CD4-positive, alpha-beta T cell (primary cell): ENCODE data around the gene NUP210. TPM values are rescaled to one million over a fixed set of nuclear protein-coding genes. Genes with fewer than 3 reads are reported as not detected.

Source experiments
- ATAC-seq: fragments of 200-7000 bp; cut with Tn5 transposase; one replicate; pipeline ENCODE4 v1.10.0; 2022; ENCODE audit warnings: mild to moderate bottlenecking; ENCODE audit not compliant: poor library complexity
- CTCF ChIA-PET: fragments of 350-600 bp; sonication (Branson Sonifier 250); formaldehyde crosslinking; loops from one replicate; lab custom pipeline; 2021; ENCODE audit warnings: antibody characterized with exemption, inconsistent platforms; lab: Charles Lee
- POLR2A ChIA-PET: fragments of 350-600 bp; sonication (Branson Sonifier 250); formaldehyde crosslinking; loops from one replicate; lab custom pipeline; 2021; ENCODE audit warnings: antibody characterized with exemption, inconsistent platforms; lab: Charles Lee
- DNase-seq, 14 experiments: peaks; one replicate each; pipeline ENCODE4 v3.0.0-alpha.2; 2013 to 2020; ENCODE audit warnings: mixed read lengths in 2 of 14
- H3K27ac ChIP-seq, 2 donors: one replicate each; pipeline versions ENCODE4 v1.5.1 to v1.7.0; 2013; ENCODE audit warnings: low read length in 2 of 2, low read depth in 1 of 2, mild to moderate bottlenecking in 1 of 2
- H3K27me3 ChIP-seq, 2 experiments: 1 replicate in 1 of 2; 2 replicates in 1 of 2; pipeline versions ENCODE4 v1.6.1 to v1.7.0; 2013; ENCODE audit warnings: low read length in 2 of 2, control low read depth in 1 of 2, mild to moderate bottlenecking in 1 of 2, moderate library complexity in 1 of 2; ENCODE audit not compliant: insufficient read depth in 2 of 2, control insufficient read depth in 1 of 2
- H3K36me3 ChIP-seq: one replicate; pipeline ENCODE4 v1.6.1; 2013; ENCODE audit warnings: low read length, control low read depth; ENCODE audit not compliant: insufficient read depth
- H3K4me1 ChIP-seq: one replicate; pipeline ENCODE4 v1.6.1; 2013; ENCODE audit warnings: low read length, control low read depth; ENCODE audit not compliant: insufficient read depth
- H3K4me3 ChIP-seq: one replicate; pipeline ENCODE4 v1.5.1; 2013; ENCODE audit warnings: mild to moderate bottlenecking, low read length, moderate library complexity
- H3K9me3 ChIP-seq, 2 experiments: 1 replicate in 1 of 2; 2 replicates in 1 of 2; pipeline versions ENCODE4 v1.6.1 to v1.7.0; 2013; ENCODE audit warnings: low read length in 2 of 2, mild to moderate bottlenecking in 2 of 2, control low read depth in 1 of 2, moderate library complexity in 1 of 2; ENCODE audit not compliant: control insufficient read depth in 1 of 2, insufficient read depth in 1 of 2
- H3K27ac Mint-ChIP-seq: one replicate; pipeline ENCODE4 v1.8.0; 2020; ENCODE audit warnings: mixed read lengths
- H3K27me3 Mint-ChIP-seq: one replicate; pipeline ENCODE4 v1.8.0; 2021; ENCODE audit warnings: mixed read lengths
- H3K36me3 Mint-ChIP-seq: one replicate; pipeline ENCODE4 v1.8.0; 2021; ENCODE audit warnings: low read depth, mixed read lengths
- H3K4me1 Mint-ChIP-seq: one replicate; pipeline ENCODE4 v1.8.0; 2021; ENCODE audit warnings: low read depth, mixed read lengths
- H3K4me3 Mint-ChIP-seq: one replicate; pipeline ENCODE4 v1.8.0; 2020; ENCODE audit warnings: mild to moderate bottlenecking, mixed read lengths
- H3K9me3 Mint-ChIP-seq: one replicate; pipeline ENCODE4 v1.8.0; 2020; ENCODE audit warnings: mixed read lengths
- CTCF ChIP-seq: fragments of 200-600 bp; IDR thresholded peaks from one replicate; pipeline ENCODE4 v1.8.0; 2022; ENCODE audit warnings: antibody characterized with exemption, mild to moderate bottlenecking
- intact Hi-C, 2 experiments: fragments of 100-400 bp; cut with DNase I in 1 of 2; cut with micrococcal nuclease in 1 of 2; formaldehyde crosslinking; loops; one replicate each; pipeline versions ENCODE4 v1.15.1 to v1.9.0; 2023 to 2025; cut with DNase I, micrococcal nuclease
- total RNA-seq, 174 experiments: library from RNA in 2 of 174; stranded (reverse) in 2 of 174; gene quantifications; one replicate each; pipeline ENCODE4 v1.2.3 and lab custom pipeline; 2021 to 2026

NUP210 gene
- total RNA-seq, 2 experiments from 2014 or later = 82.0 to 83.5 TPM

DNA sequence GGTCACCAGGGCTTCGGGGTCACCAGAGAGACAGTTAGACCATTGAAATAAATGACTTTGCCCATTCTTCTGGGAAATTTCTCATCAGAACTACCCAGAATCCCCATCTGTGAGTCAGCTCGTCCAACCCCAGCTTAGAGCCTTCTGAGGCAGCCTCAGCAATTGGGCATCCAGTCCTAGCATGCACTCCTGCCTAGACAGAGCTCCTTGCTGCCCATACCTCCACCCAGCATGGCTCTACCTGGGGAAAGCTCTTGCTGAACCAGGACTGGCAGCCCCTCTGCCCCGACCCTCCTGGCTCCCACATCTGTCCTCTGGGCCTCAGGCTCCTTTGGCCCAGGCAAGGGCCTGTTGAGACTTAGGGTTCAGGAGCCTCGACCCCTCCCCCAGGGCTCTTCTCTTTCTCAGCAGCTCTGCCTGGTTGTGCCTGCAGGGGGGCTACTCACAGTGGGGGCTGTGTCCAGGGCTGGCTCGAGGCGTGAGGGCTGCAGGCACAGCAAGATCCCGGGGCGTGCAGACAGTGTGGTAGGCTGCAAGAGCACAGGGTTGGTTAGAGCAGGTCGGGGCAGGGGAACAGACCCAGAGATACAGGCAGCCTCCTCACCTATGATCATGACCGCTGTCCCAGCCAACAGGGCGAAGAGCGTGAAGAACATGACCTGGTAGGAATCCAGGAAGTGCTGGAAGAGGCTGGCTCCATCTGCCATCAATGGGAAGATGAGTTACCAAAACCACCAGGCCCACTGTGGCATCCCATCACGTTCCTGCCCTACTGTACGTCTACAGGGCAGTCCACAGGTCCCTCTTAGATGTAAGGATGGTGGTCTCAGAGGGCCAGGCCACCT is 101.3 kb downstream of the NUP210 start:
- intact Hi-C loops = no loop called here
- DNase-seq (no peak), ATAC-seq (no peak)
- H3K4me3 Mint-ChIP-seq = no peak overlapping the region
- ChIA-PET POLR2A (no interaction called here), CTCF (no interaction called here)
- no peak overlapping the region for H3K27ac Mint-ChIP-seq
- H3K9me3 ChIP-seq = no peaks in the 10 kb centered on the region
- H3K36me3 ChIP-seq = peaks cover 95% of the 10 kb centered on the region
- no peak overlapping the region for H3K4me3 ChIP-seq
- no peaks in the 10 kb centered on the region for H3K4me1 ChIP-seq
- no peaks in the 10 kb centered on the region for H3K9me3 Mint-ChIP-seq
- no peaks in the 10 kb centered on the region for H3K27me3 Mint-ChIP-seq
- H3K4me1 Mint-ChIP-seq = no peaks in the 10 kb centered on the region
- TF ChIP-seq CTCF = no peak
- H3K36me3 Mint-ChIP-seq = peaks cover 90% of the 10 kb centered on the region
- H3K27me3 ChIP-seq = no peaks in the 10 kb centered on the region
- H3K27ac ChIP-seq = no peak overlapping the region

- intact Hi-C loops = no loop called here
Observed at GRCh38 chr3:13317596-13318320, 102.4 kb downstream of the NUP210 start.

DNA sequence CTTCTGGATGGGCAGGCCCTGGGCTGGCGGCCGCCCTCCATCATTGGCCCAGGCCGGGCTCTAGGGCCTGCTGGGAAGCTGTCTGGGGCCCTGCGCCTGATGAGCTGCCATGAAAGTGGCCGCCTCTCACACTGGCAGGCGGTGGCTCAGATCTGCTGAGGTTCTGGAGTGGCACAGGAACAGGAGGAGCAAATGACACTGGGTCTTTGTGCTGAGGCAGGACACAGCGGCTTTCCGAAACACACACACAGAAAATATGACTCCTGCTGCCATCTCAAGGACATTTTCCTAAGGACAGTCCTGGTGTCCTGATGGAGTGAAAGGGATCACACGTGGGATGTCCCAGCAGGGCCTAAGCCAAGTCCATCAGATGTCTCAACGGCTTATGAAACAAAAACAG is 103.5 kb downstream of the NUP210 start:
- Histone ChIP-seq H3K4me3 (no peak overlapping the region), H3K4me1 (no peaks in the 10 kb centered on the region), H3K9me3 (no peaks in the 10 kb centered on the region), H3K27me3 (no peaks in the 10 kb centered on the region), H3K36me3 (peaks cover 76% of the 10 kb centered on the region), H3K27ac (no peak overlapping the region)
- intact Hi-C loops = no loop called here
- ATAC-seq = no peak
- no peaks in the 10 kb centered on the region for H3K27me3 Mint-ChIP-seq
- TF ChIP-seq CTCF = no peak
- no peak overlapping the region for H3K4me3 Mint-ChIP-seq
- H3K27ac Mint-ChIP-seq = no peak overlapping the region
- peaks cover 77% of the 10 kb centered on the region for H3K36me3 Mint-ChIP-seq
- H3K9me3 Mint-ChIP-seq = no peaks in the 10 kb centered on the region
- ChIA-PET POLR2A (interaction anchor here (0.8 to 0.9 kb wide), 2 partner anchors 33 to 67 kb away, joined by 3 read pairs; no protein-coding TSS in a partner anchor), CTCF (no interaction called here)
- H3K4me1 Mint-ChIP-seq = no peaks in the 10 kb centered on the region
- DNase-seq = no peak

More at GRCh38 chr3:13317596-13318320, 102.4 kb downstream of the NUP210 start:
- Histone ChIP-seq H3K27ac (no peak overlapping the region), H3K4me3 (no peak overlapping the region), H3K4me1 (no peaks in the 10 kb centered on the region), H3K9me3 (no peaks in the 10 kb centered on the region), H3K36me3 (peaks cover 87% of the 10 kb centered on the region), H3K27me3 (no peaks in the 10 kb centered on the region)
- no peaks in the 10 kb centered on the region for H3K9me3 Mint-ChIP-seq
- TF ChIP-seq CTCF = no peak
- H3K4me3 Mint-ChIP-seq = no peak overlapping the region
- H3K27ac Mint-ChIP-seq = peak overlapping the region; percentile 27
- DNase-seq = no peak
- ChIA-PET POLR2A (no interaction called here), CTCF (no interaction called here)
- H3K27me3 Mint-ChIP-seq = no peaks in the 10 kb centered on the region
- no peaks in the 10 kb centered on the region for H3K4me1 Mint-ChIP-seq
- ATAC-seq = no peak
- peaks cover 88% of the 10 kb centered on the region for H3K36me3 Mint-ChIP-seq
